Activated CD8-positive, alpha-beta memory T cell treated with anti-CD3 and anti-CD28 coated beads, Interleukin-2, amount 50 U/mL, for 4 hours (primary cell): ENCODE measurements around the gene SUB1.
"Not testable (repeated sequence)": the region's sequence is repeated elsewhere in the genome, so short reads cannot be mapped to it uniquely, and the experiment has no call there.

Source experiments
- DNase-seq: peaks from one replicate; pipeline ENCODE4 v3.0.0-alpha.2; 2020

Gene SUB1

DNA sequence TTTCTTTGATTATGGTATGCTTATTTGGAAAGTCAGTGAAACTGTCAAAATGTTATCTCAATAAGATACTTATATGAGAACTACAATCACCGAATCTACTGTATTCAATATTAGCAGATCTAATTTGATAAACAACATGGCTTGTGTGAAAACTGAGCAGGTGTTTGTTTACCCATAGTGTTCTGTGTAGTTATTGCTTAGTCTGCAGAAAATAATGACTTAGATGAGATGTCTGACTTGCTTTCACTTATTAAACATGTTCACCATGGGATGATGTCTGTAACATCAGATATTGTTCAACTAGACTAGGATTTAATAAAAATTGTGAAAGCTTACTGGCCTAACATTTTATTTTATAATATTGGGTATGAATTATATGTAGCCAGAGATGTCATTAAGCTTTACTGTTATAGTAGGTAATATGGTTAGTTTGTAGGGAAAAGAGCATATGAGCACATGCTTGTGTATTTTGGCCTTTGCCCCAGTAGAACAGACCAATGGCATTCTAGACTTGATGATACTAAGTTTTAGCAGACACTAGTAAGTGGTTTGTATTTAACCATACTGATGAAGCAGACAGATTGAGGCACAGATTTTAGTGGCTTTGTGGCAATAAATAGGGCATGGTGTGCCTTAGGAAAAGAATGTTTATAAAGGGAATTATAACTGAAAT lies 16.4 kb downstream of the SUB1 start:
- no peak for DNase-seq

DNA sequence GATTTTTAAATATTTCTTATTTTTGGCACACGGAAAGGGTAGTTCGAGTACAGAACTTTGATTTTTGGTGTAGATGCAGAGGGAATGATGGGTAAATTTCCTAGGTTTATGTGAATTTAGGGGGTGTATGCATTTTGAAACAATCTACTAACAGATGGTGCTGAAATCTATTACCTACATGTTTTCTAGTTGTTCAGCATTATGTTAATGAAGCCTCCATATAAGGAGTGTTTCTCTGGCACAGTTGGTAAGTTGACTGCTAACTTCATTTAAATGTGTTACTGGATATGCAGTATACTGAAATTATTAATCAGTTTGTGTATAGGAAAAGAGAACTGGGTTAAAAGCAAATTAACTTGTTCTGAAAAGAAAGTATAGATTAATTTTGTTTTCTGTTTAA lies 17.5 kb downstream of the SUB1 start:
- DNase-seq: no peak

DNA sequence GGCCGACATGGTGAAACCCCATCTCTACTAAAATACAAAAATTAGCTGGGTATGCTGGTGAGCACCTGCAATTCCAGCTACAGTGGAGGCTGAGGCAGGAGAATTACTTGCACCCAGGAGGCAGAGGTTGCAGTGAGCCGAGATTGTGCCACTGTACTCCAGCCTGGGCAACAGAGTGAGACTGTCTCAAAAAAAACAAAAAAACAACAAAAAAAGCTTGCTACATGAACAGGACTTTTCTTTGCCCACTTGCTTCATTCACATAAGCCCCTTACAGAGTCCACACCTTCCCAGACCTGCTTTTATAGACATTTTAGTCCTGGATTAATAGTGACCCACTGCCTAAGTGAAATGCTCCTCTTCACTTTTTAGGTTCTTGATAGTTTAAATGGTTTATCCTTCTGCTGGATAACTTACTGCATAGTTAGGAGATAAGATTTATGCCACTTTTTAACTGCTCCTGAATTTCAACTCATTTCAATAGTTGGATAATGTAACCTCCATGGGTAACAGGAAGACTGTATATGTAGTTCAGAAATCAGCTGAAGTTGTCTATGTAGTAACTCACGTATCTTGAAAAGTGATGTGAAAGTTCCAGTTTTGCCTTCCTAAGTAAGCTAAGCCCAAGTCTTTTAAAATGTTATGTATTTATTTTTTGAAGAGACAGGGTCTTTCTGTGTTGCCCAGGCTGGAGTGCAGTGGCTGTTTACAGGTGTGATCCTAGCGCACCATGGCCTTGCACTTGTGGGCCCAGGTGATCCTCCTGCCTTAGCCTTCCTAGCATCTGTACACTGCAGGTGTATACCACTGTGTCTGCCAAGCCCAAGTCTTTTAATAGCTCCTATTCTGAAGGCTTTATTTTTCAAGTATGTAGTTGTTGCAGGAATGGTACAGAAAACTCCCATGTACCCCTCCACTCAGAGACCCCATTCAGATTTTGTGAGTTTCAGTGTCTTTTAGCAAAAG lies 19.7 kb downstream of the SUB1 start:
- DNase-seq: no peak

DNA sequence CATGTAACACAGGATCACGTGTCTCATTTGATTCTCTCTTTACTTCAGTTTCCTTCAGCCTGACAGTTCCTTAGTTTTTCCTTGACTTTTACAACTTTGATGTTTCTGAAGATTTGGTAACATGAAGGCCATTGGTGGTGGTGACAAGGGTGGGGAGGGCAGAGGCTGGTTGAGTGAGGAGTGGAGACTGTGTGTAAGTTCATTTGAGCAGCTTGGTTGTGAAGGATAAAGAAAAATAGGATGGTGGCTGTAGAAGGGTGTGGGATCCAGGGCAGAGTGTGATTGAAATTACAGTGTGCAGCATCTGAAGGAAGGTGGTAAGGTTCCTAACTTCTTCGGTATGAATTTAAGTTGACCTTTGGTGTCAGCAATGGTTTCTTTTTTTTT lies 20.4 kb downstream of the SUB1 start:
- DNase-seq: no peak

DNA sequence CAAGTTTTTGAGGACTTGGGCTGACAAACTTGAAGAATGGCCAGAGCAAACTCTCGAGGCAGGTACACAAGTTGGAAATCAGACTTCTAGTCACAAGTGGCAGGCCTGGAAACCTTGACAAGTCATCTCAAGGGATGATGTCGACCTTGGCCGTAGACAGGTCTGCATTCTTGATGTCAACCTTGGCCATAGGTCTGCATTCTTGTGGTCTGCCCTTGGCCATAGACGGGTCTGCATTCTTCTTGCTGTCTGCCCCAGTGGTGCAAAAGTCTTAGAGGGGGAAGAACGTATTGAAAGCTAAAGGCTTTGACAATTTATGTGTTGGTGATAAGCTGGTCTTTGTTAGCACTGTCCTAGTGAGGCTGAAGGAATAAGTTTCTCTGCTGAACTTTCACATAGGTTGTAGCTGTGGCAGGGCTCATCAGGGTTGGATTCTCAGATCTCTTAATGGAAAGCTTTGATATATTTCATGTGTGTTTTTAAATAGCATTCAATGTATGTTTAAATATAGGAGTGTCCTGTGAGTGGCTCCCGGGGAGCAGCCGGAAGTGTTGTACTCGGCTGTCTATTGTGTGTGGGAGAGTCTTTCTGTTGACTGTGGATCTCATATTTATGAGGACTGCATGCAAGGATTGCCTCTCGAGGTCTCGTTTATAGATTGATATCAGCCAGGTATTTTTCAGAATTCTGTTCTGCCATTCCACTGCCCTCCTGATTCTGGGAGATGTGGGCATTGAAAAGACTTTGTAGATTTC lies 27.0 kb downstream of the SUB1 start:
- no peak for DNase-seq

DNA sequence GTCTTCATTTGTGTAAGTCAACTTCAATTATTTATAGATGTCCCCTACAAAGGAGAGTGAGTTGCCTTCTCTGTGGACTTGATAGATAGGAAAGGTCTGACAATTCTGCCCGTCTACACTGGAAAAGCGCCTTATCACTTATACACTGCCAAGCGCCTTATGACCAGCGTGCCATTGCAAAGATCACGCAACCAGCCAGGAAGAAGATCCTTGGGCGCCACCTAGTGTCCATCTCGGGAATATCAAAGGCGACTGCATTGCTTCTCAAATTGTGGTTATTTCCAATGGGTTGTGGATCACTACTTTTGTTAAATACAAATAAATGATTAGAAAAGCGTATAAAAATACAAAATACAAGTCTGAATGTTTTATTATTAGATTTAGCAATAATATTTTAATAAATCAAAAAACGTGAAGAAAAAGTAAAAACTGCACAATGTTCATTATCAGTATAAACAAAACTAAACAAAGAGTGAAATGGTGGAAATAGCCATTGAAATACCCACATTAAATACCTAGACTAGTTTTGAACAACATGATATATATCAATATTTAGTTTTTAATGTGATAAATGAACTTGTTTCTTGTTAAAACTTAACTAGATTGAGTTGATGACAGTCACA lies 27.8 kb downstream of the SUB1 start:
- peak; percentile 86 for DNase-seq

DNA sequence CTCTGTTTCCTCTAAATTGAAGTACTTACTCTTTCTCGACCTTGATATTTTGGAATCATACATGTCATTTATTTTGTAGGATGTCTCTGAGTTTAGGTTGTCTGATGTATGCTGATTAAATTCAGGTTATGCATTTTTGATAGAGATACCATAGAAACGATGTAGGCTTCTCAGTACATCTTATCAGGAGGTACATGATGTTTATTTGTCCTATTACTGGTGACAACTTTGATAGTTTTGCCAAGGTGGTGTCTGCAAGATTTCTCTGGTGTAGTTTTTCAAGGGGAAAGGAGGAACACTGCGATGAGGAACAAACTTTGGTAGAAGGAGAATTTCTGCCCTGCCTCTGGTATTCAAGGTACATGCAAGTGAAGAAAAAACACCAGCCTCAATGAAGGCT lies 29.9 kb downstream of the SUB1 start:
- no peak for DNase-seq

DNA sequence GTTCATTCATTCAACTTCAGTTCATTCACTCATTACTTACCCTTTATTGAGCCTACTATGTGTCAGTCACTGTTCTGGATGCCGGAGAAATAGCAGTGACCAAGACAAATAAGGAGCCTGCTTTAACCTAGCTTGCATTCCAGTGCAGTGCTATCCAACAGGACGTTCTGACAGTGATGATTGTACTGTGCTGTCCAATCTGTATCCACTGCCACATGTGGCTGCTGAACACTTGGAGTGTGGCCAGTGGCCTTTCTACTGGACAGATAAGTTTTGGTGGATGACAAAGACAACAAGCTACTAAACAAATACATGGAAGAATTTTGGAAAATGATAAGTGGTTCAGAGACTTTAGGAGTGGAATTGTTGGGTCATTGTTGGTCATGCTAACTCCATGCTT lies 33.6 kb downstream of the SUB1 start:
- no peak for DNase-seq

DNA sequence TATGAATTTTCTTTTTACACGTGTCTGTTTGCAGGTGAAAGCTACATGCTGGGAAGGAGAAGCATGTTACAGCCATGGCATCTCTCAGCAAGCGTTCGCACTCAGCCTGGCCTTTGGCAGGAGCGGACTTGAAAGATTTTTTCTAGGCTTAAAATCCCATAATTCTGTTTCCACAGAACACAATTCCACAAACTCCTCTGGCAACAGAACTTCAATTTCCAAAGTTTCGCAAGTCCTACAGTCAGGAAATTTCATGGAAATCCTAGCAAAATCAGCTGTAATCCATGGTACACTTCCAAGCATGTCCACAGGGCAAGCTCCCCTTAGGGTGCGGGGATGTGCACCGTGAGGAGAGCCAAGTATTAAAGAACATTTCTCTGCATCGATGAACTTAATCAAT lies 35.9 kb downstream of the SUB1 start:
- DNase-seq: no peak

DNA sequence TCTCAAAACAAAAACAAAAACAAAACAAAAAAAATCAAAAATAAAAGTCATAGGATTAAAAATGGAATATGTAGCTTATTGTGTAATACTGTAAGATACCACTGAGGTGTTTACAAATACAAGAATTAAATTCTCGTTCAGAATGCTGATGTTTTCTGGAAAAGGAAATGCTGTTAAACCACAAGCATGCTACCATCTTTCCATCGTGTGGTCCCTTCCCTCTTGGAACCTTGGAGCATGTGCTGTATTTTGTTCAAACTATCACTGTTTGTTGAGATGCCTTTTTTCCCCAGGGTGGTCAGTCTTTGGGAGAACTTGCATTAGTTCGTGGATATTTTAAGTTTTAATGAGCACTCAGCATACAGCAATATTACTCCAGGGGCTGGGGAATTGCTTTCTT lies 39.7 kb downstream of the SUB1 start:
- no peak for DNase-seq

DNA sequence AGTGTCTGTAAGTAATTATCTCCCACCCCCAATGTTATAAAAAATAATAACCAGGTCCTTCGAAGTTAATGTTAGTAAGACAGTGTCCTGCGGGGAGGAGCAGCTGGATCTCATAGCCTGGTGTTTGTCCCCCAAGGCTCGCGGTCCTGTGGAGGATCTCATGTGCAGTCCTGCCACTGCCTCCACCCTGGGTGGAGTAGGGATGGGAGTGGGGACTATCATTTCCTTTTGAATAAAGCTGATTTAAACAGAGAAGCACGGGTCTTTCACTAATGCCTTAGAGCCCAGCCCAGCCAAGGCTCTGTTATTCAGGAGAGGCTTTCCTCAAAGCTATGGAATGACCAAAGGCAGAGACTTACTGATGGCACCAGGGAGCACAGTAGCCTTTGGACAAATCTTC lies 40.2 kb downstream of the SUB1 start:
- no peak for DNase-seq

DNA sequence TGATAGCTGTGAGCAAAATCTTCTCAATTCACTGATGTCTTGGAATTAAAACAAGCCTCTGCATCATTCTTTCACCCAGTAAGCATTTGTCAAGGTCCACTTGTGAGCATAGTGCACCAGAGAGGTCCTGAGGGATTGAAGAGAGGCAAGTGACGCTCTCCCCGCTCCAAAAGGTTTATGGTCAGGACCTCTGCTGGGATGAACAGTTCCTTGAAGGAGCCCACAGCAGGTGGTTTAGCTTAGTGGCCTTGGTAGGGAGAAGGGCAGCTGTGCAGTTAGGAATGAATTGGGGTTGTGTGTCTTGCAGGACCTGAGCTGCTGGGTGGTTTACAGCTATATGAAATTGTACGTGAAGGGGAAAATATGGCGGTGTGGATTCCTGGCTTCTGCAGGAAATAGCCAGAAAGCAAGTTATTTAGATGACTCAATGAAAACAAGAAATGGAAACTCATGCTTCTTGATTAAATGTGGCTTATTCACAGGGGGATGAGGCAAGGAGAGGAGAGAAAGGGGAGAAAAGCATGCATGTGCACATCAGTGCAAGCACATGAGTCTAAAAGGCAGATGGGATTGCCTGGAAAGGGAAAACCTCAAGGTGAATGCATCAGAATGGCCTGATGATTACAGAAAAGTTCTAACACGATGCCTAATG lies 42.0 kb downstream of the SUB1 start:
- DNase-seq: no peak

DNA sequence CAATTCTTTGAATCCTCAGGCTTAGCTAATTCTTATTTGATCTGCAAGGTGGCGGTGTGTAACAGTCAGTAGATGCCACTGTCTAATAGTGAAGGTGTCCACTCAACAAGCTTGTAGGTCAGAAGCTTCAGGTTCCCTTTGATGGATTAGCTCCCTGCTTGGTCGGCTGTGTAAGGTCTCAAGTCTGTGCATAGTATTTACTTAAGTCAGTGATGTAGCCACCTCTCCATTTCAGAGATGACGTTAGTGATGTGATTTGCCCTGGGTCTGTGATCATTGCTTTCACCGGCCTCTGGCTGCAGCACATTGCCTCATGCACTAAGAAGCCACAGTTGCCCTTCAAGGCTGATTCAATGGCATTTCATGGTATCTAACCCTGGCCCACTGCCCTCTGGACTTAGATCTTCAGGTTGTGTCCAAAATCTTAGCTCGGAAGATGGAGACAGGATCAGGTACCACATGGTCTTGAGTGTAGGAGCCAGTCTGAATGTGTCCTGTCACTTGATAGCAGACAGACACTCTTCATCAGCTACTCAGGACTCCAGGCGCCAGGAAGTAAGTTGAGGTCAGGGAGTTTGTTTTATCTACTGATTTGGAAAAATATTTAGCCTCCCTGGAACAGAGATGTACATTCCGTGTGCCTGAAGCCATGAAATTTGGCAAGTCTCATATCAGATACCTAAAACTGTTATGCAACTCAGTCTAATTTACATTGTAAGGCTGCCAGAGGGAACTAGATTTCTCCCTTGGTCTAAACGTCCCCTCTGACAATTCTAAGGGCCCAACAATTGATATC lies 42.9 kb downstream of the SUB1 start:
- no peak for DNase-seq

DNA sequence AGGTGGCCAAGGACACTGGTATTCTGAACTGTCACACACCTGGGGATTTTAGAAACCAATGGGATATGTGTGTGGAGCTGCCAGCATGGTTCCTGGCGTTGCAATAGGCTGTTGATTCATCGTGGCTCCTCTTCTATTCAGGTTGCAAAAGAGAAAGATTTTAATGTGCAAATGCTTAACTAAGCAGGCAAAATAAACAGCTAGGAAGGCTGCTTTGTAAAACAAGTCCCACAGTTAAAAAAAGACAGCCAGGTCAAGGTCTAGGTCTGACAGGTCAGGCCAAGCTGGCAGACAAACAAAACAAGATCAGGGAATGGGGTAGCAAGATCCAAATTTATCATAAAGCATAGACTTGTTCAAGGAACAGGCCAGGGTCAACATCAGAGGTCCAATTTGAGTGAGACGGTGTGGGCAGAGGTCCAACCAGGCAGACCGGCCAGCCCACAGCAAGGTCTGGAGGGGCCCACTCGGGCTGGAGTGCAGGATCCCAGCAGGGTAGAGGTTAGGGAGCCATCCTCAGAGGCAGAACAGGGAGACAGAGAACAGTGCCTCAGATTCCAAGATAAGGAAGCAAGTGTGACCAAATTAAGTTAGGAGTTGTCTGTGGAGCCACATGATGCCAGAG lies 45.6 kb downstream of the SUB1 start:
- DNase-seq: no peak

DNA sequence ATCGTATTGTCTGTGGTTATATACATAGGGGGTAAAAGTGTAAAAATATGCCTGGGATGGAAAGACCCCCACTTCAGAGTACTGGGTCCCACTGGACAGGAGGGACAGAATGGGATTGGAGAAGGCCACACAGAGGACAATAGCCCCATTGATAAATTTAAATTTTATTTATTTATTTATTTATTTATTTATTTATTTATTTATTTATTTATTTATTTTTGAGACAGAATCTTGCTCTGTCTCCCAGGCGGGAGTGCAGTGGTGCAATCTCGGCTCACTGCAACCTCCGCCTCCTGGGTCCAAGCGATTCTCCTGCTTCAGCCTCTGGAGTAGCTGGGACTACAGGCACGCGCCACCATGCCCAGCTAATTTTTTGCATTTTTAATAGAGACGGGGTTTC lies 47.7 kb downstream of the SUB1 start:
- not testable (repeated sequence) for DNase-seq

DNA sequence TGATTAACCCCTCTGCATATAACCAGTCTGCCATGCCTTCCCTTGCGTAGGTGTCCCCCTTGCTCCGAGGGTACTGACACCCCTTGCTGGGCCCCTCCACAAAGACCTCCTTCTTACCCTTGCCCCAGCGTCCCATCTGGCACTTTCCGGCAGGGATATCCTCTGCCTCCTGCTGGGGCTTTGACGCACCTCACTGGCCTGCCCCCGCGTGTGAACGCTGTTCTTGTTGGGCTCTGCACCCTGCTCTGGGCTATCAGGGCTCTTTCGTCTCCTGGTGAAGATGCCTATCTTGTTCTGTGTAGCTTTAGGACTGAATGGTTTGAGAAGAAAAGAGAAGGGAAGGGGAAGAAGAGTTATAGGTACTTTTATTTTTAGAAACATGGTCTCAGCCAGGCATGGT lies 53.0 kb downstream of the SUB1 start:
- no peak for DNase-seq

DNA sequence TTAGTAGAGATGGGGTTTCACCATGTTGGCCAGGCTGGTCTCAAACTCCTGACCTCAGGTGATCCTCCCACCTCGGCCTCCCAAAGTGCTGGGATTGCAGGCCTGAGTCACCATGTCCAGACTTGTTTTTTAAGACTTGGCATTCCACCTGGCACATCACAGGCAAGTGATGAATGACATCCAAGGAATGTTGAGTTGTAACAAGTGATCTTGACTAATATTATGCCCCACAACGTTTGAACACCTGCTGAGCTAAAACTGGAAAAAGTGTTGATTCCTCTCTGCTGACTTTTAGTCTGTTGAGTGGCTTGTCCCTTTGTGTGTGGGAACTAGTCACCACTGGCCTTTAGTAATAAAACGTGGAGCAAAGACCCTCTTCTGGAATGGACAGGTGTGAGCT lies 54.6 kb downstream of the SUB1 start:
- no peak for DNase-seq

DNA sequence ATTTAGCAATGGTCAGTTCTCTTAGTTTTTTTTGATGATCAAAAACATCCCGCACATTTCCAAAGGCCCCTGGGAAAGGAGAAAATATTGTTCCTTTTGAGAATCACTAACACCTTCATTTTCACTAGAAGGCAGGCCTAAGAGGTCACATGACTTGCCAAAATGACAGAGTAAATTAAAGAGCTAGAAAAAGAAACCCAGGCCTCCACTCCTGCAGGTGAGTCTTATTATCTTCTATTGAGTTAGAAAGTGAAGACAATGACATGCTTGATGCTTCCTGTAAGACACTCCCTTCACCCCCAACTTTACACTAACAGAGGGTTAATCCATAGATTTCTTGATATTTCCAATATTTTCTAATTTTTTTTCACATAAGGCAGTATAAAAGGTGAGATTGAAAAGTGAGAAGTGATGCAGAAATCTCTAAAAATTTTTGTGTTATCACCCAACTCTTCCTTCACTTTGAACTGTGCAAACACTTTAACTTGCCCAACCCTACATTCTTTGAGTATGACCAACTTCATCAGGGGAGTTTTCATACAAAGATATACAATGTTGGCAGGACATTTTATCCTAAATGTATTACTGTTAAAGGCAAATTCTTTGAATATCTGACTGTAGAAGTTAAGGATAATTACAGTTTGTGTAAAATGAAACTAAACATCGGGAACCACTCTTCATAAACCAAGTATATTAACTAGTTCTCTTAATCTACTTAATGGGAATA lies 57.1 kb downstream of the SUB1 start:
- no peak for DNase-seq

DNA sequence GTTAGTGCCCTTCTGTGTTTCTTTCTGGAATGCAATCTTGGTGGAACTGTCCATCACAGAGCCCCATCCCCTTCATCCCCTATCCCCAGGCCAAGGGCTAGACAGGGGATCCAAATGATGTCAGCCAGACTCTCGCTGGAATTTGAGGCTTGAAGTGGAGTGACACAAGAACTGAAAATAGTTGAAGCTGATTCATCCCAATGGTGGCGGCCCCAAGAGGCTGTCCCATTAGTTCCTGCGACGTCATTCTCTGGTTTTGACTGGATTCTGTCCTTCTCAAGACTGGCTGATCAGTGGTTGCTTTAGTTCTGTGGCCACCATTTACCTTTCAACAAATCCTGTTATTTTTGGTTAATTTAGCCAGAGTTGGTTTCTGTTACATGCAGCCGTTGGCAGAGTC lies 59.9 kb downstream of the SUB1 start:
- DNase-seq: no peak
